B cell (primary cell): ENCODE data around the gene STOML1. TPM values are rescaled to one million over a fixed set of nuclear protein-coding genes. Genes with fewer than 3 reads are reported as not detected.
A peak's percentile ranks its signal among the peaks of the same experiment; 100 is the strongest.

ENCODE experiments used
- ATAC-seq: fragments of 200-7000 bp; cut with Tn5 transposase; one replicate; pipeline ENCODE4 v1.10.0; 2021; ENCODE audit warnings: low read depth, mild to moderate bottlenecking, moderate number of reproducible peaks, moderate library complexity
- CTCF ChIA-PET: fragments of 350-600 bp; sonication (Branson Sonifier 250); formaldehyde crosslinking; loops from one replicate; lab custom pipeline; 2021; ENCODE audit warnings: antibody characterized with exemption, inconsistent platforms; lab: Charles Lee
- POLR2A ChIA-PET: fragments of 350-600 bp; sonication (Branson Sonifier 250); formaldehyde crosslinking; loops from one replicate; lab custom pipeline; 2021; ENCODE audit warnings: antibody characterized with exemption; lab: Charles Lee
- DNase-seq: peaks from one replicate; pipeline ENCODE4 v3.0.0; 2013
- H2AFZ ChIP-seq: 2 replicates; pipeline ENCODE4 v1.6.1; 2012; ENCODE audit warnings: mild to moderate bottlenecking, low read depth, low read length; ENCODE audit not compliant: insufficient read depth, poor library complexity, severe bottlenecking
- H3K27ac ChIP-seq, 2 donors: 1 replicate in 1 of 2; 2 replicates in 1 of 2; pipeline ENCODE4 v1.5.1; 2012 to 2013; ENCODE audit warnings: low read length in 2 of 2, mild to moderate bottlenecking in 2 of 2, moderate library complexity in 1 of 2
- H3K27me3 ChIP-seq, 4 experiments: fragments of 200-600 bp in 1 of 4; sonication (generic) in 1 of 4; replicated peaks in 1 of 4; 1 replicate in 2 of 4; 2 replicates in 2 of 4; pipeline versions ENCODE4 v1.6.1 to v1.7.0; 2013 to 2016; ENCODE audit warnings: low read length in 3 of 4, mild to moderate bottlenecking in 2 of 4, mixed read lengths in 1 of 4, moderate library complexity in 1 of 4; ENCODE audit not compliant: insufficient read depth in 4 of 4, control insufficient read depth in 3 of 4; ENCODE audit errors: control extremely low read depth in 1 of 4
- H3K36me3 ChIP-seq, 2 experiments: replicated peaks in 1 of 2; 1 replicate in 1 of 2; 2 replicates in 1 of 2; pipeline versions ENCODE4 v1.6.1 to v1.7.1; 2013; ENCODE audit warnings: low read length in 1 of 2; ENCODE audit not compliant: insufficient read depth in 2 of 2, control insufficient read depth in 1 of 2; ENCODE audit errors: control extremely low read depth in 1 of 2, extremely low read depth in 1 of 2
- H3K4me1 ChIP-seq, 2 donors: fragments of 200-600 bp in 1 of 2; sonication (generic) in 1 of 2; 1 replicate in 1 of 2; 2 replicates in 1 of 2; pipeline versions ENCODE4 v1.5.1 to v1.6.1; 2013 to 2017; ENCODE audit warnings: low read length in 2 of 2; ENCODE audit not compliant: control insufficient read depth in 2 of 2, insufficient read depth in 2 of 2
- H3K4me2 ChIP-seq: replicated peaks from 2 replicates; pipeline ENCODE3; 2012; ENCODE audit warnings: mild to moderate bottlenecking, low read depth, low read length; ENCODE audit not compliant: poor library complexity, severe bottlenecking
- H3K4me3 ChIP-seq, 5 experiments: fragments of 200-600 bp in 1 of 5; sonication (generic) in 1 of 5; 1 replicate in 3 of 5; 2 replicates in 2 of 5; pipeline versions ENCODE4 v1.5.1 to v1.7.0; 2011 to 2016; ENCODE audit warnings: low read length in 4 of 5, mild to moderate bottlenecking in 4 of 5, low read depth in 2 of 5, control low read depth in 1 of 5, moderate library complexity in 1 of 5; ENCODE audit not compliant: insufficient read depth in 1 of 5; ENCODE audit errors: control extremely low read depth in 1 of 5, extremely low read depth in 1 of 5
- H3K79me2 ChIP-seq: fragments of 200-600 bp; sonication (generic); one replicate; pipeline ENCODE4 v1.6.0; 2016; ENCODE audit warnings: low read length; ENCODE audit not compliant: control insufficient read depth, insufficient read depth
- H3K9ac ChIP-seq: fragments of 200-600 bp; sonication (generic); 2 replicates; pipeline ENCODE4 v1.6.1; 2017; ENCODE audit warnings: mild to moderate bottlenecking, low read length, moderate library complexity
- H3K9me3 ChIP-seq, 3 donors: one replicate each; pipeline versions ENCODE4 v1.6.1 to v1.7.1; 2013; ENCODE audit warnings: low read length in 2 of 3; ENCODE audit not compliant: control insufficient read depth in 2 of 3, insufficient read depth in 1 of 3; ENCODE audit errors: control extremely low read depth in 1 of 3
- H4K20me1 ChIP-seq: 2 replicates; pipeline ENCODE4 v1.6.0; 2012; ENCODE audit warnings: mild to moderate bottlenecking, low read length; ENCODE audit not compliant: insufficient read depth, control insufficient read depth, poor library complexity, severe bottlenecking
- H3K27ac Mint-ChIP-seq: one replicate; pipeline ENCODE4 v1.8.0; 2021; ENCODE audit warnings: mixed read lengths
- H3K27me3 Mint-ChIP-seq: one replicate; pipeline ENCODE4 v1.8.0; 2021; ENCODE audit warnings: mixed read lengths
- H3K4me1 Mint-ChIP-seq: one replicate; pipeline ENCODE4 v1.8.0; 2021; ENCODE audit warnings: mixed read lengths
- H3K4me3 Mint-ChIP-seq: one replicate; pipeline ENCODE4 v1.8.0; 2021; ENCODE audit warnings: mixed read lengths
- H3K9me3 Mint-ChIP-seq: one replicate; pipeline ENCODE4 v1.8.0; 2022; ENCODE audit warnings: mixed read lengths; ENCODE audit not compliant: insufficient read depth
- CTCF ChIP-seq: fragments of 200-600 bp; IDR thresholded peaks from one replicate; pipeline ENCODE4 v1.8.0; 2022; ENCODE audit warnings: antibody characterized with exemption, mild to moderate bottlenecking
- EZH2 ChIP-seq: IDR thresholded peaks from 2 replicates; pipeline ENCODE4 v1.6.1; 2012; ENCODE audit warnings: borderline replicate concordance, low read depth, mild to moderate bottlenecking, moderate library complexity, low read length; ENCODE audit not compliant: insufficient read depth, poor library complexity, severe bottlenecking
- WGBS: methylation state at CpG from one replicate; pipeline ENCODE4 v1.1.5; 2013; ENCODE audit warnings: missing lambda C conversion rate; ENCODE audit not compliant: insufficient coverage; 5-methylcytosine and 5-hydroxymethylcytosine counted together
- intact Hi-C: fragments of 100-400 bp; cut with micrococcal nuclease; formaldehyde crosslinking; loops from one replicate; pipeline ENCODE4 v1.10.0; 2022
- polyA plus RNA-seq: library from polyadenylated mRNA; depleted of rRNA; stranded (reverse); fragments of >200 nt; gene quantifications from 2 replicates; pipeline ENCODE4 v1.2.3, GENCODE V29; 2012
- total RNA-seq, 2 donors: library from RNA; stranded (reverse); fragments of 120-200 nt in 1 of 2; gene quantifications; 1 replicate in 1 of 2; 2 replicates in 1 of 2; pipeline versions ENCODE4 v1.2.3 to v1.2.4, GENCODE V29; 2013 to 2022

The STOML1 gene
- total and polyA plus RNA-seq, 2 donors (not counting 1 experiment from before 2014, with no cell fraction given): 6.2 to 11.3 TPM

DNA sequence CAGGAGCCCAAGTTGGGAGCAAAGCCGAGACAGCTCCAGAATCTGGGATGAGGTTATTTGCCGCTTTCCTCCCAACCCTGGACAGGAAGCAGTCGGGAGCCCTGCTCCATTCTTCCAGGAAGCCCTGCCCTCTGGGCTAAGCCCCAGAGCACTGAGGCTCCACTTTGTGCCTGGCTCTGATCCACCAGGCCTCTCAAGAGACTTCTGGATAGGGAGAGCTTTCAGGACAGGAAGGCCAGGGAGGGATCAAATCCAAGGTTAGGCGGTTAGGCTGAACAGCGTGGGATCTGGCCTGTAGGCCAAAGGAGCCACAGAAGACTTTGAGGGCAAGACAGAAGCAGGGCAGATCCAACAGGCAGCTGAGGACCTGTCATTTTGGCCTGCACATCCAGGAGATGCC, 835 bp downstream of the STOML1 start:
- Mint-ChIP-seq H3K9me3 (no peaks in the 10 kb centered on the region), H3K27ac (peak overlapping the region; percentile 56), H3K4me1 (peaks cover 53% of the 10 kb centered on the region), H3K4me3 (peak overlapping the region; percentile 79), H3K27me3 (no peaks in the 10 kb centered on the region)
- ChIA-PET CTCF (interaction anchor here (1.2 to 4.5 kb wide), 2 partner anchors 18 to 27 kb away, joined by 3 to 20 read pairs; no protein-coding TSS in a partner anchor), POLR2A (no interaction called here)
- intact Hi-C loops: loop anchor here (5.0 to 10.0 kb wide), 8 partner anchors 354 to 1911 kb away; partner anchors contain the start of genes ARID3B, FBXO22, MYO9A and SENP8
- Histone ChIP-seq H3K9ac (peak overlapping the region; percentile 83), H3K9me3 (no peaks in the 10 kb centered on the region), H4K20me1 (peaks cover 11% of the 10 kb centered on the region), H3K79me2 (peaks cover 46% of the 10 kb centered on the region), H3K4me3 (peak overlapping the region in 4 of 5 experiments; percentile 47 to 85 (median 66)), H3K4me2 (peak overlapping the region; percentile 95), H3K36me3 (no peaks in the 10 kb centered on the region), H3K27me3 (no peaks in the 10 kb centered on the region), H3K4me1 (peaks cover 38 to 53% of the 10 kb centered on the region in 2 donors), H3K27ac (peak overlapping the region; percentile 50 to 67), H2AFZ (peak overlapping the region; percentile 87)
- DNase-seq (no peak), ATAC-seq (no peak)
- 92% methylated on average over 5 of the region's 5 CpGs for WGBS
- TF ChIP-seq CTCF (no peak), EZH2 (no peak)

DNA sequence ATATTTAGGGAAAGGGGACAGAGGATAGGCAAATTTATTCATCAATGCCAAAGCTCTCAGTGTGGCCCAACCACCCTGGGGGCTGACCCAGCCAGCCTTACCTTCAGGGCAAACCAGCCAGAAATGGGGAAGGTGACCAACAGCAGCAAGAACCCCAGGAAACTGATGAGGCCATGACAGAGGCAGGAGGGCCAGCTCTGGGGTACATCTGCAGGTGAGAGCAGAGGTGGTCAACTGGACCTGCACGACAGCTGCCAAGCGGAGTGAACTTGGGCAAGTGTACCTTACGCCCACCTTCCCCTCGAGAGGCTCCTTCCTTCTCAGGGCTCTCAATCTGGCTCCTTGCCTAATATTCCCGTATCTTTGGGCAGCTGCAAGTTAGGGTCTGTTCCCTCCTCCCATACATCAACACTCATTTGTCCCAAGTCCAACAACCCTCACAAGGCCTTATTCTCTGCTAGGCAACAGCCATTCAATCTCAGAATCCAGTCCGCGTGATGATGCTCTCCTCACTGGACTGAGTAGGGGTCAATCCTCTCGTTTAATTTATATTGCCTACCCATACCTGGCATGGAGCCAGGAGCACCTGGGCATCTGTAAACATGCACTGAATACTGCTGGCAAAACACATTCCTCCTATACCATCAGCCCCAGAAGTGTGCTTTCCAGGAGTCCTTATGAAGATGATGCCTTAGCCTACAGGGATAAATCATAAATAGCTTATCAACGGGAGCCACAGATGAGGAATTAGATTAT, 1.7 kb downstream of the STOML1 start:
- TF ChIP-seq CTCF: no peak
- TF ChIP-seq EZH2: no peak
- Histone ChIP-seq H3K27me3 (no peaks in the 10 kb centered on the region), H3K4me3 (no peak overlapping the region), H2AFZ (no peak overlapping the region), H3K4me2 (no peak overlapping the region), H3K9ac (no peak overlapping the region), H4K20me1 (peaks cover 11% of the 10 kb centered on the region), H3K27ac (no peak overlapping the region), H3K4me1 (peaks cover 33 to 52% of the 10 kb centered on the region in 2 donors), H3K36me3 (no peaks in the 10 kb centered on the region), H3K9me3 (no peaks in the 10 kb centered on the region), H3K79me2 (peaks cover 38% of the 10 kb centered on the region)
- no peak for ATAC-seq
- CTCF ChIA-PET: interaction anchor here (1.2 to 4.5 kb wide), 2 partner anchors 18 to 27 kb away, joined by 3 to 20 read pairs; no protein-coding TSS in a partner anchor
- H3K4me3 Mint-ChIP-seq: peak overlapping the region; percentile 49
- intact Hi-C loops: loop anchor here (5.0 to 10.0 kb wide), 8 partner anchors 353 to 1912 kb away; partner anchors contain the start of genes ARID3B, FBXO22, MYO9A and SENP8
- peaks cover 55% of the 10 kb centered on the region for H3K4me1 Mint-ChIP-seq
- 98% methylated on average over 8 of the region's 9 CpGs for WGBS
- no peaks in the 10 kb centered on the region for H3K27me3 Mint-ChIP-seq
- no peak for DNase-seq
- POLR2A ChIA-PET: interaction anchor here (0.5 kb wide), 1 partner anchor 16 kb away, joined by 6 read pairs; no protein-coding TSS in a partner anchor
- no peaks in the 10 kb centered on the region for H3K9me3 Mint-ChIP-seq
- H3K27ac Mint-ChIP-seq: peak overlapping the region; percentile 2
